HEK293 (cell line): Measurements from ENCODE around the gene KRAS.

ENCODE experiments used
- ATF2 ChIP-seq: fragments of 450-650 bp; formaldehyde crosslinking; IDR thresholded peaks from 2 replicates; pipeline ENCODE4 v1.5.1; 2016; ENCODE audit warnings: missing biosample characterization, missing genetic modification characterization, low read depth
- CTCF ChIP-seq: fragments of 450-650 bp; formaldehyde crosslinking; IDR thresholded peaks from 2 replicates; pipeline ENCODE4 v1.5.1; 2016; ENCODE audit warnings: missing biosample characterization, missing genetic modification characterization
- ELK4 ChIP-seq: IDR thresholded peaks from 2 replicates; pipeline ENCODE4 v1.6.1; 2011; ENCODE audit warnings: mild to moderate bottlenecking, low read depth, low read length, borderline replicate concordance
- KLF1 ChIP-seq: fragments of 450-650 bp; formaldehyde crosslinking; IDR thresholded peaks from 2 replicates; pipeline ENCODE4 v1.5.1; 2016; ENCODE audit warnings: missing biosample characterization, missing genetic modification characterization
- ZBTB44 ChIP-seq: fragments of 450-650 bp; IDR thresholded peaks from 2 replicates; pipeline ENCODE4 v1.5.1; 2018; ENCODE audit warnings: missing biosample characterization, mild to moderate bottlenecking, missing genetic modification characterization
- ZNF138 ChIP-seq: fragments of 450-650 bp; formaldehyde crosslinking; IDR thresholded peaks from 2 replicates; pipeline ENCODE4 v1.5.1; 2016; ENCODE audit warnings: missing biosample characterization, missing genetic modification characterization, borderline replicate concordance
- ZNF24 ChIP-seq: fragments of 450-650 bp; formaldehyde crosslinking; IDR thresholded peaks from 2 replicates; pipeline ENCODE4 v1.5.1; 2016; ENCODE audit warnings: missing biosample characterization, missing genetic modification characterization
- ZNF398 ChIP-seq: fragments of 450-650 bp; formaldehyde crosslinking; IDR thresholded peaks from 2 replicates; pipeline ENCODE4 v1.5.1; 2017; ENCODE audit warnings: missing biosample characterization, missing genetic modification characterization
- ZNF747 ChIP-seq: fragments of 450-650 bp; formaldehyde crosslinking; IDR thresholded peaks from 2 replicates; pipeline ENCODE4 v1.5.1; 2016; ENCODE audit warnings: missing biosample characterization, missing genetic modification characterization

- TF ChIP-seq CTCF (tag by site-specific recombination), result no peak
- no peak for TF ChIP-seq KLF1 (tag by site-specific recombination)
- TF ChIP-seq ZNF747 (tag by site-specific recombination), result no peak
- no peak for TF ChIP-seq ZNF24
- no peak for TF ChIP-seq ZNF138 (tag by site-specific recombination)
- TF ChIP-seq ELK4, result no peak
- TF ChIP-seq ZBTB44, result no peak
- TF ChIP-seq ATF2 (tag by site-specific recombination), result no peak
- no peak for TF ChIP-seq ZNF398 (tag by site-specific recombination)
Measured at GRCh38 chr12:25262389-25263074, 11.8 kb upstream of the KRAS start.
